Activated naive CD4-positive, alpha-beta T cell treated with anti-CD3 and anti-CD28 coated beads, Interleukin-2, amount 10 ng/mL, durations not matched to agents 7 days and 5 days (primary cell): ENCODE data around the gene FAM200B.

Experiments used
- CTCF ChIA-PET: fragments of 350-600 bp; sonication (Branson Sonifier 250); formaldehyde crosslinking; loops from one replicate; lab custom pipeline; 2021; ENCODE audit warnings: antibody characterized with exemption; lab: Charles Lee
- DNase-seq: peaks from one replicate; pipeline ENCODE4 v3.0.0-alpha.2; 2020
- H3K27ac Mint-ChIP-seq: one replicate; pipeline ENCODE4 v1.8.0; 2021; ENCODE audit warnings: mild to moderate bottlenecking, moderate library complexity, mixed read lengths
- H3K27me3 Mint-ChIP-seq: one replicate; pipeline ENCODE4 v1.8.0; 2021; ENCODE audit warnings: mild to moderate bottlenecking, mixed read lengths
- H3K36me3 Mint-ChIP-seq: one replicate; pipeline ENCODE4 v1.8.0; 2021; ENCODE audit warnings: mixed read lengths
- H3K4me1 Mint-ChIP-seq: one replicate; pipeline ENCODE4 v1.8.0; 2021; ENCODE audit warnings: mixed read lengths
- H3K4me3 Mint-ChIP-seq: one replicate; pipeline ENCODE4 v1.8.0; 2021; ENCODE audit warnings: mild to moderate bottlenecking, moderate library complexity, mixed read lengths
- H3K9me3 Mint-ChIP-seq: one replicate; pipeline ENCODE4 v1.8.0; 2021; ENCODE audit warnings: mixed read lengths

Gene FAM200B

DNA sequence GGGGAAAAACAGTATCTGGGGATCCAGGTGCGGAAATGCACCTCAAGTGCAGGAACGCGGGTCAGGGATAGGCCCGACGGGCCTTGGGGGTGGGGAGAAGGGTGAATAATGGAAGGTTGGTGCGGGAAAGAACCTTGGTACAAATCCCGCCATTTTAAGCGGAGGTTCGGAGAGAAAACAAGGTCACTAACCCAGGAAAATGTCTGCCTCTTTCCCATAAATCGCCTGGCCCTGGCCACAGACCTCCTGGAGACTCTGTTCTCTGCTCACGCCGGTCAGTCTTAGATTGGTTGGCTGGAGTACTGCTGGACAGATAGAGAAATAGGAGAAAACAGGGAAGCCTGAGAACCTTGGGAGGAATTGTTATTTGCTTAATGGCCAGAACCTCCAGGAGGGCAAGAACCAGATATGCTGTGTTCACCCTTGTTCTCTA, 25.6 kb upstream of the FAM200B start:
- Mint-ChIP-seq H3K27me3 (no peaks in the 10 kb centered on the region), H3K9me3 (no peaks in the 10 kb centered on the region), H3K4me1 (peaks cover 44% of the 10 kb centered on the region), H3K4me3 (peak overlapping the region; percentile 88), H3K36me3 (peaks cover 11% of the 10 kb centered on the region), H3K27ac (peak overlapping the region; percentile 97)
- CTCF ChIA-PET: interaction anchor here (2.3 kb wide), 1 partner anchor 26 kb away, joined by 7 read pairs; the partner anchor contains the start of gene FAM200B
- DNase-seq: no peak

DNA sequence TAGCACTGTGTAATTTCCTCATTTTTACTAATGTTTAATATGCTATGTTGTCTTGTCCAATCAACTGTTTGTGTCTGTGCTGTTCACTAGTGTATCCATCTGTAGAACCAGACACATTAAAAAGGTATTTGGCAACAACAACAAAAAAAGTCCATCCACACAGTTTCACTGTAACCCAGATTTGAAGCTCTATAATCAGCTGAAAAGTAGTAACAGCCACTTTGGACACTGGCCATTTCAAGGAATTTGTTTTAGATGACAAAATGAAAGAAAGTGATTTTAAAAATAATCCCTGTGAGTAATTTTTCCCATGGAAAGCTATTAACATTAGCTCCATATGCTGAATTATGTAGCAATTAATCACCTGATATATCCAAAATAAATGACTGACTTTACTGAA, 24.3 kb upstream of the FAM200B start:
- no peaks in the 10 kb centered on the region for H3K9me3 Mint-ChIP-seq
- peaks cover 31% of the 10 kb centered on the region for H3K4me1 Mint-ChIP-seq
- CTCF ChIA-PET: interaction anchor here (1.1 to 2.3 kb wide), 2 partner anchors 21 to 25 kb away, joined by 3 to 7 read pairs; partner anchors contain the start of gene FAM200B
- no peaks in the 10 kb centered on the region for H3K27me3 Mint-ChIP-seq
- peaks cover 14% of the 10 kb centered on the region for H3K36me3 Mint-ChIP-seq
- DNase-seq: no peak
- H3K27ac Mint-ChIP-seq: no peak overlapping the region
- H3K4me3 Mint-ChIP-seq: no peak overlapping the region

DNA sequence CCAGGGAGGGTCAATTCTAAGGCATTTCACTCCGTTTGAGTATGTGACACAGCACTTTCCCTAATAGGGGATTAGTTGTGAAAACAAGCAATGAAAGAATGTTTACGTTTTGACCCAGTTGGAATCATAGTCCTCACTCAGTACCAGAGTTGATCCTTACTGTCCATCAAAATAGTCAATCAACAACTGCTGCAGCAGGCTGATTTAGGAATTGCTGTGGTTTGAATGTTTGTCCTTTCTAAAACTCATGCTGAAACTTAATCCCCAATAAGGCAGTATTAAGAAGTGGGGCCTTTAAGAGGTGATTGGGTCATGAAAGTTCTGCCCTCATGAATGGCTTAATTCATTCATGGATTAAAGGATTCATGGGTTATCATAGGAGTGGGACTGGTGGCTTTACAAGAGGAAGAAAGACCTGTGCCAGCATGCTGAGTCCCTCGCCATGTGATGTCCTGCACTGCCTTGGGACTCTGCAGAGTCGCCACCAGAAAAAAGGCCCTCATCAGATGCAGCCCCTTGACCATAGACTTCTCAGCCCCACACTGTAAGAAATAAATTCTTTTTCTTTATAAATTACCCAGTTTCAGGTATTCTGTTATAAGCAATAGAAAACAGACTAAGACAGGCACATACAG, 23.4 kb upstream of the FAM200B start:
- peaks cover 22% of the 10 kb centered on the region for H3K4me1 Mint-ChIP-seq
- no peak overlapping the region for H3K27ac Mint-ChIP-seq
- H3K27me3 Mint-ChIP-seq: no peaks in the 10 kb centered on the region
- CTCF ChIA-PET: no interaction called here
- DNase-seq: no peak
- no peaks in the 10 kb centered on the region for H3K9me3 Mint-ChIP-seq
- peaks cover 14% of the 10 kb centered on the region for H3K36me3 Mint-ChIP-seq
- H3K4me3 Mint-ChIP-seq: no peak overlapping the region

DNA sequence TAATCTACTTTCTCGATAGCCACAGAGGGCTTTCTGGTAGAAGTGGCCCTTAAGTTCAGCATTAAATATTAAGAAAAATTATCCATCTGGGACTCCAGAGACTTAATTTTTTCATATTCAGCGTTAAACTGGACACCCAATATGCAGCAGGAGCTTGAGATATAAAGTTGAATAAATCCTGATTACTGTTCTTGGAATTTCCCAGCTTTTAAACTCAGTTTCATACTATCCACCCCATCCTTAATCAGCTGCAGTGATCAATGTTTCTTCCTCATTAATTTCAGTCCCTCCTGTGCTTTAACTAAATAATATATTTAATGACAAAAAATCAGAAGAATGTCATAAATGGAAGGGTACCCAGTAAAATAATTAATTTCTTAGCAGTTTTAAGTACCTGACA, 22.8 kb upstream of the FAM200B start:
- CTCF ChIA-PET: no interaction called here
- H3K36me3 Mint-ChIP-seq: peaks cover 14% of the 10 kb centered on the region
- H3K4me1 Mint-ChIP-seq: peaks cover 17% of the 10 kb centered on the region
- H3K9me3 Mint-ChIP-seq: no peaks in the 10 kb centered on the region
- H3K27ac Mint-ChIP-seq: no peak overlapping the region
- no peak for DNase-seq
- no peaks in the 10 kb centered on the region for H3K27me3 Mint-ChIP-seq
- no peak overlapping the region for H3K4me3 Mint-ChIP-seq

DNA sequence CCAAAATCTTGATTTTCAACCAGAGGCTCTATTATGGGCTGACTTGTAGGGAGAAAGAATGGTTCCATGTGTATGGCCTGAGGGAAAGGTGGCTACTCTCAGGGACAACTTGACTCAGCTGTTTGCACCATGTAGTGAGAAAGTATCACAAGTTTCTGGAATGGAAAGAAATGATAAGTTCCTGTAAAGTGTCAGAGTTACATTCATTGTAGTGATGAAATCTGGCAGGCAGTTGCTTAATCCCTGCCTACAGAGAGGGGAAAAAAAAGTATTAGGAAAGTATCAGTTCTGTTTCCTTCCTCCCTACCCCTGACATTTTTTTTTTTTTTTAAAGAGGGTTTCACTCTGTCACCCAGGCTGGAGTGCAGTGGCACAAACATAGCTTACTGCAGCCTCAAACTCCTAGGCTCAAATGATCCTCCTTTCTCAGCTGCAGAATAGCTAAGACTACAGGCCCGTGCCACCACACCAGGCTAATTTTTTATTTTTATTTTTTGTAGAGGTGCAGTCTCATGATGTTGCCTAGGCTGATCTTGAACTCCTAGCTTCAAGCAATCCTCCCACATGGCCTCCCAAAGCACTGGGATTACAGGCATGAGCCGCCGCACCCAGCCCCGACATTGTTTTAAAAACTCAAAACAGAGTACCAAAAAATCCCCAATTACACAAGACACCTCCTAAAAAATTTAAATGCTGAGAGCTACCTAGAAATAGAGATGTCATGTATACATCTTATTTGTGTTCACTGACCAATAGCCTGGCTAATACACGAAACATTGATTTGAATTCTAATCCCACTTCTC, 21.7 kb upstream of the FAM200B start:
- Mint-ChIP-seq H3K4me3 (no peak overlapping the region), H3K27me3 (no peaks in the 10 kb centered on the region), H3K9me3 (no peaks in the 10 kb centered on the region), H3K4me1 (peaks cover 17% of the 10 kb centered on the region), H3K27ac (peak overlapping the region; percentile 28), H3K36me3 (peaks cover 17% of the 10 kb centered on the region)
- DNase-seq: no peak
- CTCF ChIA-PET: interaction anchor here (0.8 kb wide), 1 partner anchor 296 kb away, joined by 3 read pairs; no protein-coding TSS in a partner anchor

DNA sequence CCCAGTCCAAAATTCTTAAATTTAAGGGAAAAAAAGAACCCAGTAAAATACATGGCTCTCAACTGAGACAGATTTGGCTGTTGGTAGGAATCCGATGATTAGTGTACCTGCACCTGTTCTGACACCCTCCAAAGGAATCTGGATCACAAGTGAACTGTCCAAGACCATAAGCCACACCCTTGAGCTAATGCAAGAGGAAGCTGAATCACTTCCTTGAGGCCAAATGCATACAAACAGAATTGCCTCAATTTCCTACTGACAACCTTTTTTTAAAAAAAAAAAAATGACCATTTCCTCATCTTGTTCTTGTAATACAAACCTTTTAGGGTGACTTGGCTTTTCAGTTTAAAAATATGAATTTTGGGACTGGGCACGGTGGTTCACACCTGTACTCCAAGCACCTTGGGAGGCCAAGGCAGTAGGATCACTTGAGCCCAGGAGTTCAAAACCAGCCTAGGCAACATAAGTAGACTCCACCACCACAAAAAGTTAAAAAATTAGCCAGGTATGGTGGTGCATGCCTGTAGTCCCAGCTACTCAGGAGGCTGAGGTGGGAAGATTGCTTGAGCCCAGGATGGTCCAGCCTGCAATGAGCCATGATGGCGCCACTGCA, 15.8 kb upstream of the FAM200B start:
- Mint-ChIP-seq H3K9me3 (peaks cover 2% of the 10 kb centered on the region), H3K36me3 (peaks cover 31% of the 10 kb centered on the region), H3K4me3 (no peak overlapping the region), H3K4me1 (peaks cover 21% of the 10 kb centered on the region), H3K27me3 (no peaks in the 10 kb centered on the region), H3K27ac (peak overlapping the region; percentile 37)
- no peak for DNase-seq
- CTCF ChIA-PET: no interaction called here

DNA sequence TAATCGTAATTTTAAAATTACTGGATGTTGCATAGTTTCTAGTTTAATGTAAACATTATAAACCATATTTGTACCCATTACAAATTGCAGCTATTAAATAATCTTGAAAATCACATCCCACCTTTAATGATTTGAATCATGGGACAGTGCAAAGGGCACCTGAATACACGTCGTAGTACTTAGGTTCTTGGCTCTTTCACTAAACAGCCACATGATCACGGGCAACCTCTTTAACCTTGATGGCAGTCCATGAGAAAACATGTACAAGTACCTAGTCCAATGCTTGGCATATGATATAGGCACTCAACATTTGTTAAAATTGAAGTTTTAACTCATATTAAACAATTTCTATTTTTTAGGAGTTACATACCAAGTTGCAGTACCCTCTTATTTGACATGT, 14.6 kb upstream of the FAM200B start:
- peaks cover 2% of the 10 kb centered on the region for H3K9me3 Mint-ChIP-seq
- no peaks in the 10 kb centered on the region for H3K27me3 Mint-ChIP-seq
- no peak overlapping the region for H3K4me3 Mint-ChIP-seq
- CTCF ChIA-PET: no interaction called here
- H3K4me1 Mint-ChIP-seq: peaks cover 23% of the 10 kb centered on the region
- H3K36me3 Mint-ChIP-seq: peaks cover 33% of the 10 kb centered on the region
- no peak overlapping the region for H3K27ac Mint-ChIP-seq
- no peak for DNase-seq

DNA sequence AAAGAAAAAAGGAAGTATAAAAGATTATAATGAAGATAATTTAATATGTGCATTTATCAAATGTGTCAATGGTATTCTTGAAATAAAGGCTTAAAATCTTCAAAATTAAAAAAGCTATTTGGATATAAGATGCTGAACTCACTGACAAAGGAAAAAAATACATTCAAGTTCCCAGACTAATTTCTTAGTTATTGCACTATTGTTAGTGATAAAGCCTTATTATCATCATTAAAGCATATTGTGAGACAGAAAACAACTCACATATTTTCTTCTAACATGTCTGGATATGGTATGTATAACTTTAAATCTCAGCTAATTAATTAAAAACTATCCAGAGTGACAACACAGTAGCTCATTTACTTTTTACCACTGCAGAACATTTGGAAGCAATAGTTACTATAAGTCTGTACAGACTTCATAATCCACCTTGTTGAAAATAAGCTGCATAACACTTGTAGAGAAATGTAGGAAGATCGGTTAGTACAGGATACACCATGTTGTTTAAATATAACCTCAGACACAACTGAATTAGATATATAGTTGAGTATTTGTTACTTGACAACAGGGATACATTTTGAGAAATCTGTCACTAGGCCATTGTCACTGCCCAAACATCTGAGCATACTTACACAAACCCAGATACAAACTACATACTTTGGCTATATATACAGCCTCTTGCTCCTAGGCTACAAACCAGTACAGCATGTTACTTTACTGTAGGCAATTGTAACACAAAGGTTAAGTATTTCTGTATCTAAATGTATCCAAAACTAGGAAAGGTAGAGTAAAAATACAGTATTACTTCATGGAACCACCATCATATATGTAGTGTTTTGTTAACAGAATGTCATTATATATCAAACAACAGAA, 12.8 kb upstream of the FAM200B start:
- H3K27ac Mint-ChIP-seq: no peak overlapping the region
- no peak overlapping the region for H3K4me3 Mint-ChIP-seq
- H3K27me3 Mint-ChIP-seq: no peaks in the 10 kb centered on the region
- no peak for DNase-seq
- CTCF ChIA-PET: no interaction called here
- peaks cover 33% of the 10 kb centered on the region for H3K36me3 Mint-ChIP-seq
- peaks cover 2% of the 10 kb centered on the region for H3K9me3 Mint-ChIP-seq
- H3K4me1 Mint-ChIP-seq: peaks cover 25% of the 10 kb centered on the region

DNA sequence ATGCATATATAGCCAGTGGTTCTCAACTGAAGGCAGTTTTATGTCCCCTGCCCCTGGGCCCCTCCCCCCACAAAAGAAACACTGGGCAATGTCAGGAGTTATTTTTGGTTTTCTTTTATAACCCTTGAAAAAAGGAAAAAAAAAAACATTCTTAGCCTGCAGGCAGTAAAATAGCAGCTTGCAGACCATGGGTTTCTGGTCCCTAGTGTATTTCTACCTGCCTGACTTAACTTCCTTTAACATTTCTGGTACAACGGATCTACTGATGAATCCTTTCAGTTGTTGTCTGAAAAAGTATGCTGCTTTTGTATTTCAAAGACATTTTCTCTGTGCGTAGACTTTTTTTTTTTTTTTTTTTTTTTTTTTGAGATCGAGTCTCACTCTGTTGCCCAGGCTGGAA, 11.1 kb upstream of the FAM200B start:
- Mint-ChIP-seq H3K27ac (no peak overlapping the region), H3K4me1 (peaks cover 20% of the 10 kb centered on the region), H3K27me3 (no peaks in the 10 kb centered on the region), H3K4me3 (no peak overlapping the region), H3K9me3 (peaks cover 2% of the 10 kb centered on the region), H3K36me3 (peaks cover 32% of the 10 kb centered on the region)
- CTCF ChIA-PET: no interaction called here
- no peak for DNase-seq

DNA sequence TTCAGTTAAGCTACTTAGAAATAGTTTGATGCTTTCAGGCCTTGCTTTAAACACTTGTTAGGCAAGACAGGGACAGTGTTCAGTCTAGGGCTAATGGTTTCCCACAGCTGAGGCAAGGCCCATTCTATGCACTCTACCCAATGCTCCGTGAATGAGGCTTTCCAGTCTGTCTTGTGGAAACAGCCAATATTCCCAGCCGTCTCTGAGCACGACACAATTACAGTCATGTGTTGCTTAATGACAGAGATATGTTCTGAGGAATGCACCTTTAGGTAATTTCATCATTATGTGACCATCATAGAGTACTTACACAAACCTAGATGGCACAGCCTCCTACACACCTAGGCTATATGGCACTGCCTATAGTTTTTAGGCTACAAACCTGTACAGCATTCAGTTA, 9.5 kb upstream of the FAM200B start:
- Mint-ChIP-seq H3K27me3 (no peaks in the 10 kb centered on the region), H3K4me3 (no peak overlapping the region), H3K36me3 (peaks cover 22% of the 10 kb centered on the region), H3K9me3 (no peaks in the 10 kb centered on the region), H3K4me1 (peaks cover 19% of the 10 kb centered on the region), H3K27ac (no peak overlapping the region)
- CTCF ChIA-PET: no interaction called here
- DNase-seq: no peak

DNA sequence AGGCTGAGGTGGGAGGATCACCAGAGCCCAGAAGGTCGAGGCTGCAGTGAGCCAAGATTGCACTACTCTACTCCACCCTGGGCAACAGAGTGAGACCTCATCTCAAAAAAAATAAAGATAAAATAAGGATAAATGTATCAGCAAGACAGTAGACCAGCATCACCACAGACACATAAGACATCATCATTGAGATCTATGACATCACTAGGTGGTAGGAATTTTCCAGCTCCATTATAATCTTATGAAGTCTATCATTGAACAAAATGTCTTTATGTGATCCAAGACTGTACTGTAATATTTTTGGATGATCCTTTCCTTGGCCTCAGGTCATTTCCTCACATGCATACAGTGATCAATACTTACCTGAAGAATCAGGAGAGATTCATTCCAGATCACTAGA, 8.3 kb upstream of the FAM200B start:
- DNase-seq: no peak
- Mint-ChIP-seq H3K4me1 (peaks cover 28% of the 10 kb centered on the region), H3K36me3 (peaks cover 18% of the 10 kb centered on the region), H3K9me3 (no peaks in the 10 kb centered on the region), H3K27me3 (no peaks in the 10 kb centered on the region), H3K4me3 (no peak overlapping the region), H3K27ac (no peak overlapping the region)
- CTCF ChIA-PET: interaction anchor here (0.6 kb wide), 1 partner anchor 20 kb away, joined by 3 read pairs; no protein-coding TSS in a partner anchor

DNA sequence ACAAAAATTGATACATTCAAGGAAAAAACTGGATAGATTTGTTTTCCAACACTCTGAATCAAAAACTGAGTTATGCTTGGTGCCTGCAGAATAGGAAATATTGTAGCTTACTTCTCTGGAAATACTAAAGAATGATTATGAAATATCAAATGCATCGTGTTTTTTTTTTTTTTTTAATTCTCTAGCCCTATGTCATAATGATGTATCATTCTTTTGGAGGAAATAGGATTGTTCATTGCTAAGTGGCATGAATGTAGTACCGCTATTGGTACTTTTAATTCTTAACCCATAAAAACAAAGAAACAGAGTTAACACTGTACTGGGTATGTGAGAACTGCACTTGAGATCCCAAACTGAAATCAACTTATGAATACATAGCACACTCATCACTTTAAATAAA, 7.6 kb upstream of the FAM200B start:
- Mint-ChIP-seq H3K4me1 (peaks cover 32% of the 10 kb centered on the region), H3K27me3 (no peaks in the 10 kb centered on the region), H3K36me3 (peaks cover 20% of the 10 kb centered on the region), H3K27ac (no peak overlapping the region), H3K9me3 (no peaks in the 10 kb centered on the region), H3K4me3 (no peak overlapping the region)
- DNase-seq: no peak
- CTCF ChIA-PET: no interaction called here

DNA sequence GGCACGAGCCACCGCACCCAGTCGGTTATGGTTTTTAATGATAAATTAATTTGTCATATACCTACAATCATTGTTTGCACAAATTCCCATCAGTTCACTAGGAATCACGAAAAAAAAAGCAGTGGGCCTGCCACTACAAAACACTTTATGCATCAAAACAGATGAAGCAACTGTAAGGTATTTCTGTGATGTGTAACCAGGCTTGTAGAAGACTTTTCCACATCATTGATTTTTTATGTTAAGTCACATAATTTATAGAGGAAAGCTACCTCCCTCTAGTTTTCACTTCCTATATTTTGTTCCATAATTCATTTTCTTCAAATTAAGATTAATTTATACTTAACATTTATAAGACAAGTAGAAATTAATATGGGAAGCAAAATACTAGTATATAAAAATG, 6.7 kb upstream of the FAM200B start:
- Mint-ChIP-seq H3K27me3 (no peaks in the 10 kb centered on the region), H3K4me3 (no peak overlapping the region), H3K9me3 (no peaks in the 10 kb centered on the region), H3K27ac (no peak overlapping the region), H3K4me1 (peaks cover 40% of the 10 kb centered on the region), H3K36me3 (peaks cover 25% of the 10 kb centered on the region)
- no peak for DNase-seq
- CTCF ChIA-PET: no interaction called here

DNA sequence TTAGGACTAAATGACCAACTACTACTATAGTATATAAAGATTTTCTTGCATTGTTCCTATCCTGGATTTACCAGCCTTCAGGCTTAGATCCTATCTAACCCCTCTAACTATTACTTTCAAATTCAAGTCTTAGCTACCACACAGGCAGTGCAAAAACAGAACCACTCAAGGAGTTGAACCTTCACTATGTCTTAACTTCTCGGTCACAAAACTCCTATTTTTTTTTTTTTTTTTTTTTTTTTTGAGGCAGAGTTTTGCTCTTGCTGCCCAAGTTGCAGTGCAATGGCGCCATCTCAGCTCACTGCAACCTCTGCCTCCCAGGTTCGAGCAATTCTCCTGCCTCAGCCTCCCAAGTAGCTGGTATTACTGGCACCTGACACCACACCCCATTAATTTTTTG, 6.3 kb upstream of the FAM200B start:
- no peak for DNase-seq
- CTCF ChIA-PET: interaction anchor here (0.9 kb wide), 1 partner anchor 12 kb away, joined by 3 read pairs; no protein-coding TSS in a partner anchor
- no peaks in the 10 kb centered on the region for H3K27me3 Mint-ChIP-seq
- H3K4me3 Mint-ChIP-seq: no peak overlapping the region
- H3K4me1 Mint-ChIP-seq: peaks cover 43% of the 10 kb centered on the region
- no peaks in the 10 kb centered on the region for H3K9me3 Mint-ChIP-seq
- H3K27ac Mint-ChIP-seq: no peak overlapping the region
- H3K36me3 Mint-ChIP-seq: peaks cover 27% of the 10 kb centered on the region
